CD14-positive monocyte (primary cell): ENCODE results near the gene KIF26A. TPM values are rescaled to one million over a fixed set of nuclear protein-coding genes. Genes with fewer than 3 reads are reported as not detected.
A peak's percentile ranks its signal among the peaks of the same experiment; 100 is the strongest.

ENCODE experiments used
- DNase-seq, 3 donors: peaks; one replicate each; pipeline ENCODE4 v3.0.0-alpha.2; 2011 to 2022
- H2AFZ ChIP-seq: 2 replicates; pipeline ENCODE4 v1.6.0; 2012; ENCODE audit warnings: mild to moderate bottlenecking, low read depth, low read length, inconsistent platforms; ENCODE audit not compliant: insufficient read depth, poor library complexity, severe bottlenecking
- H3K27ac ChIP-seq, 2 donors: 1 replicate in 1 of 2; 2 replicates in 1 of 2; pipeline ENCODE4 v1.5.1; 2012 to 2013; ENCODE audit warnings: low read length in 2 of 2, control low read depth in 1 of 2, inconsistent platforms in 1 of 2, low read depth in 1 of 2, mild to moderate bottlenecking in 1 of 2
- H3K27me3 ChIP-seq, 2 donors: one replicate each; pipeline versions ENCODE4 v1.6.0 to v1.6.1; 2011 to 2013; ENCODE audit warnings: low read length in 2 of 2; ENCODE audit not compliant: control insufficient read depth in 2 of 2, insufficient read depth in 2 of 2
- H3K36me3 ChIP-seq, 2 donors: replicated peaks in 1 of 2; 1 replicate in 1 of 2; 2 replicates in 1 of 2; pipeline versions ENCODE4 v1.5.1 to v1.6.1; 2012 to 2013; ENCODE audit warnings: low read length in 2 of 2, control low read depth in 1 of 2, inconsistent platforms in 1 of 2, mild to moderate bottlenecking in 1 of 2; ENCODE audit not compliant: insufficient read depth in 2 of 2, control insufficient read depth in 1 of 2
- H3K4me1 ChIP-seq, 2 donors: 1 replicate in 1 of 2; 2 replicates in 1 of 2; pipeline versions ENCODE4 v1.5.1 to v1.6.1; 2012 to 2013; ENCODE audit warnings: low read length in 2 of 2, control low read depth in 1 of 2, inconsistent platforms in 1 of 2, mild to moderate bottlenecking in 1 of 2, moderate library complexity in 1 of 2; ENCODE audit not compliant: insufficient read depth in 2 of 2, control insufficient read depth in 1 of 2
- H3K4me2 ChIP-seq: replicated peaks from 2 replicates; pipeline ENCODE3; 2012; ENCODE audit warnings: low read length, moderate library complexity, mild to moderate bottlenecking; ENCODE audit not compliant: poor library complexity, severe bottlenecking; ENCODE audit errors: extremely low read depth
- H3K4me3 ChIP-seq, 3 experiments: fragments of 200-600 bp in 1 of 3; sonication (generic) in 1 of 3; replicated peaks in 1 of 3; 1 replicate in 2 of 3; 2 replicates in 1 of 3; pipeline ENCODE4 v1.5.1; 2011 to 2013; ENCODE audit warnings: low read length in 3 of 3, mild to moderate bottlenecking in 3 of 3, control low read depth in 2 of 3, low read depth in 2 of 3, inconsistent platforms in 1 of 3, moderate library complexity in 1 of 3
- H3K79me2 ChIP-seq: 2 replicates; pipeline ENCODE4 v1.6.0; 2012; ENCODE audit warnings: mild to moderate bottlenecking, control low read depth, inconsistent platforms, low read length, moderate library complexity; ENCODE audit not compliant: insufficient read depth
- H3K9ac ChIP-seq: 2 replicates; pipeline ENCODE4 v1.6.0; 2017; ENCODE audit warnings: low read length, mild to moderate bottlenecking; ENCODE audit not compliant: insufficient read depth, poor library complexity, severe bottlenecking
- H3K9me3 ChIP-seq, 2 donors: replicated peaks in 1 of 2; 1 replicate in 1 of 2; 2 replicates in 1 of 2; pipeline versions ENCODE4 v1.5.1 to v1.6.1; 2012 to 2013; ENCODE audit warnings: low read length in 2 of 2, control low read depth in 1 of 2; ENCODE audit not compliant: control insufficient read depth in 1 of 2, insufficient read depth in 1 of 2
- H4K20me1 ChIP-seq: 2 replicates; pipeline ENCODE4 v1.6.0; 2012; ENCODE audit warnings: mild to moderate bottlenecking, low read length, control low read depth, moderate library complexity; ENCODE audit not compliant: insufficient read depth
- H3K27ac Mint-ChIP-seq, 7 donors: one replicate each; pipeline ENCODE4 v1.8.0; 2020; ENCODE audit warnings: mild to moderate bottlenecking in 7 of 7, mixed read lengths in 7 of 7, moderate library complexity in 6 of 7, inconsistent platforms in 2 of 7
- H3K27me3 Mint-ChIP-seq, 3 donors: one replicate each; pipeline ENCODE4 v1.8.0; 2021 to 2022; ENCODE audit warnings: low read depth in 3 of 3, mild to moderate bottlenecking in 3 of 3, mixed read lengths in 3 of 3, moderate library complexity in 3 of 3, inconsistent platforms in 1 of 3
- H3K36me3 Mint-ChIP-seq, 2 donors: one replicate each; pipeline ENCODE4 v1.8.0; 2020; ENCODE audit warnings: mixed read lengths in 2 of 2, inconsistent platforms in 1 of 2, mild to moderate bottlenecking in 1 of 2
- H3K4me1 Mint-ChIP-seq: one replicate; pipeline ENCODE4 v1.8.0; 2020; ENCODE audit warnings: mild to moderate bottlenecking, mixed read lengths
- H3K4me3 Mint-ChIP-seq, 2 donors: one replicate each; pipeline ENCODE4 v1.8.0; 2020; ENCODE audit warnings: mild to moderate bottlenecking in 2 of 2, mixed read lengths in 2 of 2, moderate library complexity in 1 of 2
- H3K9me3 Mint-ChIP-seq, 7 donors: one replicate each; pipeline ENCODE4 v1.8.0; 2020 to 2022; ENCODE audit warnings: mixed read lengths in 7 of 7, mild to moderate bottlenecking in 6 of 7, moderate library complexity in 6 of 7, inconsistent platforms in 2 of 7
- WGBS: methylation state at CpG from one replicate; pipeline ENCODE4 v1.1.5; 2013; ENCODE audit warnings: missing lambda C conversion rate; ENCODE audit not compliant: insufficient coverage; 5-methylcytosine and 5-hydroxymethylcytosine counted together
- intact Hi-C, 2 donors: fragments of 100-400 bp; cut with micrococcal nuclease; formaldehyde crosslinking; loops; one replicate each; pipeline versions ENCODE4 v1.15.0 to v1.15.1; 2023
- polyA plus RNA-seq, 3 donors: library from polyadenylated mRNA; depleted of rRNA in 1 of 3; unstranded in 2 of 3; stranded (reverse) in 1 of 3; fragments of 300-500 nt in 2 of 3; fragments of >200 nt in 1 of 3; fragmentation: Illumina TruSeq in 2 of 3; gene quantifications; 1 replicate in 2 of 3; 2 replicates in 1 of 3; pipeline ENCODE4 v1.2.3, GENCODE V29; 2012 to 2021
- TF ChIP-seq, protein P1 (sequence below): fragments of 200-600 bp; IDR thresholded peaks from one replicate; pipeline ENCODE4 v1.8.0; 2022; ENCODE audit warnings: antibody characterized with exemption, mild to moderate bottlenecking

KIF26A gene
- polyA plus RNA-seq, 3 donors: not detected

GRCh38 chr14:104211741-104212140 is 73.4 kb downstream of the KIF26A start:
- no peak overlapping the region for H3K27ac Mint-ChIP-seq
- TF ChIP-seq, protein P1, sequence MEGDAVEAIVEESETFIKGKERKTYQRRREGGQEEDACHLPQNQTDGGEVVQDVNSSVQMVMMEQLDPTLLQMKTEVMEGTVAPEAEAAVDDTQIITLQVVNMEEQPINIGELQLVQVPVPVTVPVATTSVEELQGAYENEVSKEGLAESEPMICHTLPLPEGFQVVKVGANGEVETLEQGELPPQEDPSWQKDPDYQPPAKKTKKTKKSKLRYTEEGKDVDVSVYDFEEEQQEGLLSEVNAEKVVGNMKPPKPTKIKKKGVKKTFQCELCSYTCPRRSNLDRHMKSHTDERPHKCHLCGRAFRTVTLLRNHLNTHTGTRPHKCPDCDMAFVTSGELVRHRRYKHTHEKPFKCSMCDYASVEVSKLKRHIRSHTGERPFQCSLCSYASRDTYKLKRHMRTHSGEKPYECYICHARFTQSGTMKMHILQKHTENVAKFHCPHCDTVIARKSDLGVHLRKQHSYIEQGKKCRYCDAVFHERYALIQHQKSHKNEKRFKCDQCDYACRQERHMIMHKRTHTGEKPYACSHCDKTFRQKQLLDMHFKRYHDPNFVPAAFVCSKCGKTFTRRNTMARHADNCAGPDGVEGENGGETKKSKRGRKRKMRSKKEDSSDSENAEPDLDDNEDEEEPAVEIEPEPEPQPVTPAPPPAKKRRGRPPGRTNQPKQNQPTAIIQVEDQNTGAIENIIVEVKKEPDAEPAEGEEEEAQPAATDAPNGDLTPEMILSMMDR: no peak
- H3K4me1 ChIP-seq: no peaks in the 10 kb centered on the region
- no peaks in the 10 kb centered on the region for H3K9me3 ChIP-seq
- no peak overlapping the region for H2AFZ ChIP-seq
- H3K36me3 ChIP-seq: no peaks in the 10 kb centered on the region
- no peak overlapping the region for H3K4me3 ChIP-seq
- no peaks in the 10 kb centered on the region for H3K36me3 Mint-ChIP-seq
- DNase-seq: no peak
- intact Hi-C loops: no loop called here
- H3K4me2 ChIP-seq: no peak overlapping the region
- H3K4me3 Mint-ChIP-seq: no peak overlapping the region
- H3K27me3 ChIP-seq: no peaks in the 10 kb centered on the region
- WGBS: 100% methylated on average over 9 of the region's 9 CpGs
- peaks cover 0 to 3% (median 0%) of the 10 kb centered on the region in 7 donors for H3K9me3 Mint-ChIP-seq
- no peak overlapping the region for H3K27ac ChIP-seq
- H3K9ac ChIP-seq: no peak overlapping the region
- H3K4me1 Mint-ChIP-seq: no peaks in the 10 kb centered on the region
- no peaks in the 10 kb centered on the region for H4K20me1 ChIP-seq
- no peaks in the 10 kb centered on the region for H3K79me2 ChIP-seq
- H3K27me3 Mint-ChIP-seq: peaks cover 0 to 6% (median 2%) of the 10 kb centered on the region in 3 donors

DNA sequence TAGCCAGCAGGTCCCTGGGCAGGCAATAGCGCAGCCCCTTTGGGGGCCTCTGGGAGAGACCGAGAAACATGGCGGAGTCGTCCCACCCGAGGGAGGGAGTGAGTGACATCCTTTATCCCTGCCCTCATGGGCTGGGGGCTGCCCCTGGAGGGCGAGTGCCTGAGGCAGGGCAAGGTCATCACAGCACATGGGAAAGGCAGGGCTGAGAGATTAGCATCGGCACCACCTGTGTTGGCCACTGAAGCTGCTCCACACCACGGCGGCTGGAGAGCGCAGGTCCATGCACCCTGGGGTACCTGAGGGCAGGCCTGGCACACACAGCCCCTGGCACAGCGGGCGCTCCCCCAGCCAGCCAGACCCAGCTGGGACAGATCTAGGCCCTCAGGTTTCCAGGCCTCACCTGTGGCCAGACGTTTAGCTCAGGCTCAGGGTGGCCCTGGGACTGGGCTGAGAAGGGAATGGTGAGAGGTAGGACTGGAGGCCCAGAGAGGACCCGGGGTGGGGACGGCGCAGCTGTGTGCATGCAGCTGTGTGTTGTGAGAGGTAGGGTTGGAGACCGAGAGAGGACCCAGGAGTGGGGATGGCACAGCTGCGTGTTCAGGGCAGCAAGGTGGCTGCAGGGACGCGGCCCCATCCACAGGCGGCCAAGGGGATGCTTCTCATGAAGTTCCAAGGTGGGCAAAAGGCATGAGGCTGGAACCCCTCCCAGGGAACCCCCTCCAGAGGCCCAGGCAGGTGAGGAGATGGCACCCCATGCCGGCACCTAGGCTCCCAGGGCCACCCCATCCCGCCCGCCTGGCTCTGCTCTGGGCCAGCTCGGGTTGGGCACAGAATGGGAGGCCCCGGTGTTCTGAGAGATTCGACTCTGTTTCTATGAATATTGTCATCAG is 74.1 kb downstream of the KIF26A start:
- no peak for DNase-seq
- H3K4me2 ChIP-seq: no peak overlapping the region
- H3K9ac ChIP-seq: no peak overlapping the region
- no peak overlapping the region for H2AFZ ChIP-seq
- no peaks in the 10 kb centered on the region for H3K9me3 ChIP-seq
- intact Hi-C loops: no loop called here
- no peaks in the 10 kb centered on the region for H4K20me1 ChIP-seq
- no peaks in the 10 kb centered on the region for H3K79me2 ChIP-seq
- H3K27ac ChIP-seq: no peak overlapping the region
- Mint-ChIP-seq H3K36me3 (no peaks in the 10 kb centered on the region), H3K27me3 (peaks cover 0 to 6% (median 2%) of the 10 kb centered on the region in 3 donors), H3K4me1 (no peaks in the 10 kb centered on the region), H3K9me3 (peaks cover 0 to 3% (median 0%) of the 10 kb centered on the region in 7 donors), H3K4me3 (no peak overlapping the region), H3K27ac (peak overlapping the region in 1 of 7 donors; percentile 26)
- TF ChIP-seq, protein P1: no peak
- H3K4me1 ChIP-seq: no peaks in the 10 kb centered on the region
- H3K36me3 ChIP-seq: no peaks in the 10 kb centered on the region
- no peak overlapping the region for H3K4me3 ChIP-seq
- WGBS: 92% methylated on average over 26 of the region's 27 CpGs
- H3K27me3 ChIP-seq: no peaks in the 10 kb centered on the region
